RPMI7951 (cell line): ENCODE measurements around the gene KRTAP5-2. TPM values are rescaled to one million over a fixed set of nuclear protein-coding genes. Genes with fewer than 3 reads are reported as not detected.
"Not testable (repeated sequence)": the region's sequence is repeated elsewhere in the genome, so short reads cannot be mapped to it uniquely, and the experiment has no call there.

Source experiments
- DNase-seq: peaks from one replicate; pipeline ENCODE4 v3.0.0-alpha.2; 2012; ENCODE audit warnings: low read depth
- total RNA-seq: library from RNA; depleted of rRNA; stranded (reverse); fragments of >200 nt; shearing (Covaris generic); gene quantifications from 2 replicates; pipeline ENCODE4 v1.2.3, GENCODE V29; 2014

The KRTAP5-2 gene
- total RNA-seq, 1 experiment from 2014 or later: not detected

GRCh38 chr11:1589996-1590395, 8.1 kb downstream of the KRTAP5-2 start:
- DNase-seq: no peak

GRCh38 chr11:1589191-1589963, 8.7 kb downstream of the KRTAP5-2 start:
- DNase-seq: not testable (repeated sequence)

GRCh38 chr11:1586699-1587098, 11.4 kb downstream of the KRTAP5-2 start:
- DNase-seq: no peak

- not testable (repeated sequence) for DNase-seq
Observed at GRCh38 chr11:1584661-1585370, 13.3 kb downstream of the KRTAP5-2 start, which contains the start of gene KRTAP5-1. Gene KRTAP5-1 (minus strand): TSS chr11:1585283. CDS start chr11:1585249, 34 bp downstream.

- not testable (repeated sequence) for DNase-seq
Observed at GRCh38 chr11:1582909-1583308, 15.2 kb downstream of the KRTAP5-2 start.

- DNase-seq: no peak
Observed at GRCh38 chr11:1581976-1582375, 16.1 kb downstream of the KRTAP5-2 start.

- no peak for DNase-seq
Observed at GRCh38 chr11:1576825-1577224, 21.3 kb downstream of the KRTAP5-2 start.

- DNase-seq: not testable (repeated sequence)
Observed at GRCh38 chr11:1575756-1576155, 22.3 kb downstream of the KRTAP5-2 start.

- no peak for DNase-seq
Observed at GRCh38 chr11:1574933-1575242, 23.2 kb downstream of the KRTAP5-2 start.

GRCh38 chr11:1574238-1574932, 23.7 kb downstream of the KRTAP5-2 start:
- DNase-seq: no peak

- DNase-seq: no peak
Observed at GRCh38 chr11:1573903-1574237, 24.2 kb downstream of the KRTAP5-2 start.

GRCh38 chr11:1573077-1573902, 24.8 kb downstream of the KRTAP5-2 start:
- no peak for DNase-seq

GRCh38 chr11:1572197-1573076, 25.7 kb downstream of the KRTAP5-2 start, which contains the start of gene DUSP8:
Gene DUSP8 (minus strand): TSS chr11:1572271. CDS start chr11:1565826, 6,445 bp downstream.
- peak; percentile 67 for DNase-seq

- DNase-seq: no peak
Observed at GRCh38 chr11:1571760-1572196, 26.3 kb downstream of the KRTAP5-2 start.

GRCh38 chr11:1570896-1571759, 27.0 kb downstream of the KRTAP5-2 start:
- DNase-seq: no peak

- DNase-seq: no peak
Observed at GRCh38 chr11:1570531-1570895, 27.6 kb downstream of the KRTAP5-2 start.

- DNase-seq: no peak
Observed at GRCh38 chr11:1570001-1570453, 28.1 kb downstream of the KRTAP5-2 start.

GRCh38 chr11:1569251-1569780, 28.8 kb downstream of the KRTAP5-2 start:
- no peak for DNase-seq

GRCh38 chr11:1568441-1568911, 29.6 kb downstream of the KRTAP5-2 start:
- DNase-seq: no peak
